OCI-M1 (cell line): ENCODE data around the gene ADGRD1.
"Not testable (repeated sequence)": the region's sequence is repeated elsewhere in the genome, so short reads cannot be mapped to it uniquely, and the experiment has no call there.

Experiments
- DNase-seq: peaks from one replicate; lab custom pipeline; 2025; lab: John Stamatoyannopoulos, UW

Gene ADGRD1

DNA sequence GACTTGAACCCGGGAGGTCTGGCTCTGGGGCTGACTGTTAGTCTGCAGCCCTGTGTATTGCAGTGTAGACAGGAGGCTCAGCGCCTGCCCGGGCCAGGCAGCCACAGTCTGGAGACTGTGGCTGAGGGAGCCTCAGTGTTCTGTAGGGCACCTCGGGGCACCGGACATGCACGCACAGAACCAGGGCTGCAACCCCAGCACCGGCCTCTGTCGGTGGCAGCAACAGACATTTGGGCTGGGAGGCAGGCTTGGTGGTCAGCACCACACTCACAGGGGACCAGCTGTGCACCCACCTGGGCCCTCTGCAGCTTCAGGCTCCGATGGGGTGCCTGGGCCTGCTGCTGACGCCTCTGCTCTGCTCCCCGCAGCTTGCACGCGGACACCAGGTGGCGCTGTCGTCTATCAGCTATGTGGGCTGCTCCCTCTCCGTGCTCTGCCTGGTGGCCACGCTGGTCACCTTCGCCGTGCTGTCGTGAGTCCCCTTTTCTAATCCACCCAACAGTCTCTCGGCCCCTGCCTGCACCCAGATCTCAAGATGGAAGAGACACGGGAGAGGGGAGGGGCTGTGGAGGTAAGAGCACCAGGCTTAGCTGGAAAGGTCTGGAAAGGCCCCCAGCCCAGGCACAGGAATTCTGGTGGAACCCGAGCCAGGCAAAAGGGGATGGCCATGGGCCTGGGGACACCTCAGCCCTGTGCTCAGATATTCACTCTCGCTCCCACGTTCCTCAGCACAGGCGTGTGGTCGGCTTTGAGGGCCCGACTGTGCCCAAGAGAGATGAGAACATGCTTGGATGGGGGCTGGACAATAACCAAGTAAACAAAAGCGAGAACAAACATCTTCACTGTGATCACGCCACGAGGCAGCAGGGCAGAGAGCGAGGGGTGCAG, 151.0 kb downstream of the ADGRD1 start:
- peak; percentile 85 for DNase-seq

DNA sequence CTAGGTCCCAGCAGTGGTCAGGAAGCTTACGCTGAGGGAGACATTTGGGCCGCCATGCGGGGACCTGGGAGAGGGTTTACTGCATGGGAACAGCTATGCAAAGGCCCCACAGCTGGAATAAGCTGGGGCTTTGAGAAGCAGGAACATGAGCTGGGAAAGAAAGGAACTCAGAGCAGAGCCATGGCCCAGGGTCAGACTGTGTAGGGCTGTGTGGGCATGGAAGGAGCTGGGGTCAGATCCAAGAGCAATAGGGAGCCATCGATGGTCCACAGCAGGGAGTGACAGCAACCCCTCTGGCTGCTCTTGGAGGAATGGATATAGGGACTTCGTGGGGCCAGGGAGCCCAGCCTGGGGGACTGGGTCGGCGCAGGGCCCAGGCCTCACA, 151.6 kb downstream of the ADGRD1 start:
- DNase-seq = no peak

DNA sequence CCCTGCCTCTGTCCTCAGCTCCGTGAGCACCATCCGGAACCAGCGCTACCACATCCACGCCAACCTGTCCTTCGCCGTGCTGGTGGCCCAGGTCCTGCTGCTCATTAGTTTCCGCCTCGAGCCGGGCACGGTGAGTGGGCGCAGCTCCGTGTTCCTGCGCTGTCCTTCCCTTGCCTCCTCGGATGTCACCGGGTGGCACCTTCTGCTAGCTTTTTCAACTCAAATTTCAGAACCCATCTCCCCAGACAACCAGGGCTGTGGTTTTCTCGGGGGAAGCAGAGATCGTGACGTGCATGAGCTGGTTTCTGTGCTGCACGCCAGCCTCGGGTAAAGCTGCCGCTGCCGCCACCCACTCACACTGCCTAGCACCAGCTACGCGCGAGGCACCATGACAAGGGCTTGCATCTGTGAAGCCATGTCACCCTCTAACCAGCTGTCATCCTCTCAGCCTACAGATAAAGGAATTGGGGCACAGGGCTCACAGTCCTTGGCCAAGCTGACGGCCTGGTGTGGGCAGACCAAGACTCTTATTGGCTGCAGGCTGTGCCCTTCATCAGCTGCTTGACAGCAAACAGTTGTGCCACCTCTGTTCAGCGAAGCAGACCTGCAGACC, 152.1 kb downstream of the ADGRD1 start:
- no peak for DNase-seq

DNA sequence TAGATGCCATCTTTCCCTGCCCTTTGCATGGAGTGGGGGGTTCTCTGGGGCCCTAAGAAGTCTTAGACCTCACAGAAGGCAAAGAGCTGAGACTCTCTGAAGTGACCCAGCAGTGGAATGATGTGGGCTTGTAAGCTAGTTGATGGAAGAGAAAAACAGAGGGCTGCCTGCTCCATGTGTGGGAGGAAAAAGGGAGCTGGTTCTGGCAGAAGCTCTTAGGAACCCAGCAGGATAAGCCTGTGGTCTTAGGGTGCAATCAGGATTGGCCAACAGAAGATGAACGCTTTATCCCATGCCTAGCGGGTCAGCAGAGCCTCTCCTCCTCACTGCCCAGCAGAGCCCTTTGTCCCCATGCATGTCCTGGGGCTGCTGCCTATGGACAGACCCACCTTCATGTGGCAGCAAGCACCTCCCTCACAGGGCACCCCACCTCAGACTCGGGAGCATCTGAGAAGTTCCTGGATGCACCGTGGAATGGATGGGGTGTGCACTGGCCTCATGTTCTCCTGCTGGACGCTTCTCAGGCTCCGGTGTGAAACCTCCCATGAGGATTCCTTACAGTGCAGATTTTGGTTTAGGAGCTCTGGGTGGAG, 152.7 kb downstream of the ADGRD1 start:
- DNase-seq = no peak

DNA sequence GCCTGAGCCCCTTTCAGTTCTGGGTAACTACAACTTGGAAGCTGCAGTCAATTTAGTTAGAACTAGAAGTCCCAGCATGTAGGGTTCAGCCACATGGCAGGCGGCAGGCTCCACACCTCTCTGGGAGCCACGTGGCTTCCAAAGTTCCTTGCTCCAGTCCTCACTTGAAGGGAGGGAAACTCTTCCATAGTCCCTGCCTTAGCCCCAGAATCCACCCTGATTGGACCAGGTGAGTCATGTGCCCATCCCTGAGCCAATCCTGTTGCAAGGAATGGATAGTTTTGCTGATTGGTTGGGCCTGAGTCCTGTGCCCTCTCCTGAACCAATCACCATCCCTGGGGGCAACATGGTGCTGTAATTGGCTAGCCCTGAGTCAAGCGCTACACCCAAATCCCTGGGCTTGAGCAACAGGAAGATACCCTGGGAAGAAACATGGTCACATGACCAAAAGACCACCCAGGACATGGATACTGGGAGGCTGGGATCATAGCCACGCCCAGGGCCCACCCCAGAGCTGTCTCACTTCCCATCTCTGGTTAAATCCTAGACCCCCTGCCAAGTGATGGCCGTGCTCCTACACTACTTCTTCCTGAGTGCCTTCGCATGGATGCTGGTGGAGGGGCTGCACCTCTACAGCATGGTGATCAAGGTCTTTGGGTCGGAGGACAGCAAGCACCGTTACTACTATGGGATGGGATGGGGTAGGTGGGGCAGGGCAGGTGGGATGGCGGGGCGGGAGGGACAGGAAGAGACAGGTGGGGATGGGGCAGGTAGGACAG, 154.7 kb downstream of the ADGRD1 start:
- DNase-seq = no peak

DNA sequence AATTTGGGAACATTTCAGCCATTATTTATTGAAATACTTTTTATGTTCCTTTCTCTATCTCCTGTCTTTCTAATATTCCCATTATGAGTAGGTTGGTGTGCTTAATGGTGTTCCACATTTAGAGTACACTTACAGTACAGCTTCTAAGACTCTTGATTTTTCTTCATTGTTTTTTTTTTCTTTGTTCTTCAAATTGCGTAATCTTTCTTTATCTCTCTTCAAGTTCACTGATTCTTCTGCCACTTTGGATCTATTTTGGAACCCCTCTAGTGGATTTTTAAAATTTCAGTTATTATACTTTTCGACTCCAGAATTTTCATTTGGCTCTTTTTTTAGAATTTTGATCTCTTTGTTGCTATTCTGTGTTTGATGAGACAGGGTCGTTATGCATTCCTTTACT, 157.7 kb downstream of the ADGRD1 start:
- peak; percentile 30 for DNase-seq

DNA sequence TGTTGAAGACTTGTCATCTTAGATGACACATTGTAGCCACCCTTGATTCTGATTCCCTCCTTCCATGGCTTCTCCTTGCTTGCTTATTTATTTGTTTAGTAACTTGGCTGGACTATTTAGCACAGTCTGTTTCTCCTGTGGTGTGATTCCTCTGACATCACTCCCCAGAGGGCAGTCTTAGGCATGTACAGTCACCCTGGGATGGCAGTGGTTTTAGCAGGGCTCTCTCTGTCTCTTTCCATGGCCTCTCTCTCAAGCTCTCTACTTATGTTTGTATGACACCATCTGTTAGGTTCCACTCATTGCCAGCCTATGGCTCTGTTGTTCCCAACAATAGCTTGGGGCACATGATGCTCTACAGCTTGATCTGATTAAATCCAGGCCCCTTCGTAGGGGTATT, 158.3 kb downstream of the ADGRD1 start:
- DNase-seq = peak; percentile 18

DNA sequence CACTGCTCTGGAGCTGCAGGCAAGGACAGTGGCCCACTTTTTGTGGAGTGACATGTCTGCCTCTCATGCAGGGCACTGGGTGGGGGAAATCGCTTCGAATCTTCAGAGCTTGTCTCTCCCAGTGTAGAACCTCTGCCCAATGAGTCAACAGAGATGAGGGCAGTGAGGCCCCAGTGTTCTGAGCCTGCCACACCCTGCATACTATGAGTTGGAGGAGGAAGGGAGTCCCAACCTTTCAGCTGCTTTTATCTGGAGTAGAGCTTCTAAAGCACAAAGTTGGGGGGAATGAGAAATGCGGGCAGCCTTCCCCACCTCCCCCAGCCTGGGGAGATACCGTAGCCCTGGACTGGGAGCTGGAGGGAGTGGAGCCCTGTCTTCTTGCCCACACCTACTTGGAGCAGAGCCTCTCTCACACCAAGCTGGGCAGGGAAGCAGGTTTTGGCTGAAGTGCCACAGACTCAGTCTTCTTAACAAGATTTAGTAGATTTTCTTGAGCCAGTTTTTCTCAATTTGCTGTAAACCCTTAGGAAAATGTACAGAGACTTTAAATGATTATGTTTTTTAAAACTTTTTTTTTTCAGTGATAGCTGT, 159.1 kb downstream of the ADGRD1 start:
- peak; percentile 26 for DNase-seq

DNA sequence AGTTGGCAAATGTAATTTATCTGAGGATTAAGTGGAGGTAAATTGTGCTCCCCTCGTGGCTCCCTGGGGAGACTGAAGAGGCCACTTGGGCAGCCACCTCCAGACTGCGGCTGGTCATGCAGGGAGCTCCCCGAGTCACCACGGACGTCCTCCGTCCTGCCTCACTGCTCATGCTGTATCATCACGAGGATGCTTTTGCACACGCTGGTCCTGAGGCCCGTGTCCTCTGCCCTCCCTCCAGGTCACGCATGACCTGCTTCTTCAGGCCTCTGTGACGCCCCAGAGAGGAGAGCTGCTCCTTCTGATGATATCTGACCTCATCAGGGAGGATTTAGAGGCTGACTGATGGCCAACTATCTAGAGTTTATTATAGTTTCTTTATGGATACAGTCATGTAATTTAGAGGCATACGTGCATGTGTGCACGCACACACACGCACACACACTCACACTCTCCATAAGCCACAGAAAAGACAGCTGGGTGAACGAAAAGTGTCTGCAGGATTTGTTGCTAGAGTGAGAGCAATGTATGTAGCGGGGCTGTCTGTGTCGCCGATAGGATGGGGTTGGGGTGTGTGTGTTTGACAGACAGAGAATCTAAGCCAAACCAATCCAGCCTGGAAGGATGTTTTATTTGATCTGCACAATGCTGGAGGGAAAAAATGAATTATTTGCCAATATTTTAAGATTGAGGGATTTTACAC, 160.0 kb downstream of the ADGRD1 start:
- DNase-seq = no peak

DNA sequence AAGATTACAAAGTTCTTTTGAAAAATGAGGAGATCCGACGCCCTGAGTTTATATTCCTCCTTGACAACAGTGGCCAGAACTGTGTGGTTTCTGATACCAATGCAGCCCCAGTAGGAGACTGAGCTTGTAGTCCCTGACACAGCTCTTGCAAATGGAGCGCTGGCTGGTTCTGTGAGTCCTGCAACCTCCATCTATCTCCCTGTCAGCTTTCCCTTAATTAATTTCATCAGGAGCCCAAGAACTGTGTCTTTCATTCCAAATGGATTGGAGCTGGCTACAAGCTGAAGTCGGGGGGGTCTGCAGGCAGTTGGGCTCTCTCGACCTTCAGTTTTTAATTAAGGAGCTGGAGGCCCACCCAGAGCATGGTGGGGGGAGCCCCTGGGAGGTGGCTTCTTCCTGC, 160.6 kb downstream of the ADGRD1 start:
- DNase-seq = no peak

DNA sequence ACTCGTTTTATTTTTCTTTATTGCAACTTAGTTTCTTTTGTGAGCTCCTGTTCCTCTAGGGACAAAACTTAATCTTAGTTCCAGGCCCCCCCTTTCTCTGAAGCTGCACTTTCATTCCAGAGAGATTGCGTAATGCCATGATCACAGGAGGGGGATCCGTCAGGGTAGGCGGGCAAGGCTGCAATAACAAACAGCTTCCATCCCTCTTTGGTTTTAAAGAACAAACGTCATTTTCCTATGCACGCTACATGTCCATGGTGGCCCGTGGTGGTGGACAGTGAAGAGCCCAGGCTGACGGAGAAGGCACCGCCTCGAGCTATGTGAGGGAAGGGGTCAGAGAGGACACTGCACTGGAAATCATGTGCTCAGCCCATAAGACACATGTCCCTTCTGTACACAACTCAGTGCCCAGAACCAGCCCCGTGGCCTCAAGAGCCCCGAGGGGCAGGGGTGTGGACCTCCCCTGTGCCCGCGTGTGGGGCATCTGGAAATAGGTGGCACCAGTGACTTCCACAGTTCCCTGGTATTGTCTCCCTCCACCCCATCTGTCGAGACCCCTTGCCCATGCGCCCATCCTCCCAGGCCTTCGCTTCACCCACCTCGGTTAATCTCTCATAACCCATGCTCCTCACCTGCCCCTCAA, 161.4 kb downstream of the ADGRD1 start:
- DNase-seq = no peak

DNA sequence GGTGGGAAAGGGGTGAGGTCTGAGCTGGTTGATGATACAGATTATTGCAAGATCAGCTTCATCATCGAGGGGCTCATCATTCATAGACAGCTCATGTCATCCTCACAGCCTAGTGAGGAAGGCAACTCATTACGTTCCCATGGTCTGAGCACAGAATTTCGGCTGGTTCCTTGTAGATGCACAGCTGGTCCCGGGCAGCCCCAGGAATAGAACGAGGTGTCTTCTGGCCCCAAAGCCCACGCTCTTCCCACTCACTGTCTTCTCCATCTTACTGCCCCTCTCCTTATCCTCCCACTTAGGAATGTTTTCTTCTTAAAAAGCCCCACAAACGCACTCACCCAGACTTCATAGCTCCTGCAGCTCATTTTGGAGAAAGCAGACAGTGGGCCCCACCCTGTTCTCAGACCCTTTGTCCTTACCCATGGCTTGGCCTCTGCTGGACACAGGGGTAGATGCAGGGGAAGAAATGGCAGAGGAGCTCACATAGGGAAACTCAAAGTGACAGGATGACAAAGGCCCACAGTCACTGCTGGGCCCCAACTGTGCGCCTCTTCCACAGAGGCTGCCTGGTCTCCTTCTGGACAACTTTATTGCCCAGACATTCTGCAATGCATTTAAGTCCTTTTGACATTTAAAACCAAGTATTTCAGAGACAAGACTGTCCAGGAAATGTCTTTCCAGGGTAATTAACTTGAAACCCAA, 162.2 kb downstream of the ADGRD1 start:
- DNase-seq = no peak

DNA sequence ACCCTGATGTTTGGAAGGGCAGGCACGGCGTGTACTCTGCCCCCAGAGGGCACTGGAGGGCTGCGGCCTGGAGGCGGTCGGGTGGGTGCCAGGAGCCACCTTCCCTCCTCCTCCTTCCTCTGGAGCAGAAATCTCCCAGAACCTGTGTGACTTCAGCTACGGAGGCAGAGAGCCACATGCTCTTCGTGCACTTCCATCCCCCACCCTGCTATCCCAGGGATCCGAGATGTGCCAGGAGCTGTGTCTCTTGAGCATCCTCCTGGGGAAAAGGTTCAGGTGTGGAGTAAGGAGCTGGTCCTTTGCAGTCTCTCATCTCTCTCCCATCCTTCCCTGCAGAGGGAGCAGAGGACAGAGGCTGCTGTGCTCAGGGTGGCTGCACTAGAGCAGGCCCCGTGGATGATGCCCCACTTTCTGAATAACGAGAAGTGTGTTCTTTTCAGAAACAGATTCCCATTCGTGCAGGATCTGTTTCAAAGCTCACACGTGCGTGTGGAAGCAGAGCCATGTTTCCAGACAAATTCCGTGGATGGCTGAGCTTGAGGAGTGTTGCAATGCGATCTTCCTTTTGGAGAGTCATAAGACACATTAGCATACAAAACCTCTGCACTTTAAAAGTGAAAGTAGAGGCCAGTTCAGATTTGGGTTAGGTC, 162.9 kb downstream of the ADGRD1 start:
- DNase-seq = no peak

DNA sequence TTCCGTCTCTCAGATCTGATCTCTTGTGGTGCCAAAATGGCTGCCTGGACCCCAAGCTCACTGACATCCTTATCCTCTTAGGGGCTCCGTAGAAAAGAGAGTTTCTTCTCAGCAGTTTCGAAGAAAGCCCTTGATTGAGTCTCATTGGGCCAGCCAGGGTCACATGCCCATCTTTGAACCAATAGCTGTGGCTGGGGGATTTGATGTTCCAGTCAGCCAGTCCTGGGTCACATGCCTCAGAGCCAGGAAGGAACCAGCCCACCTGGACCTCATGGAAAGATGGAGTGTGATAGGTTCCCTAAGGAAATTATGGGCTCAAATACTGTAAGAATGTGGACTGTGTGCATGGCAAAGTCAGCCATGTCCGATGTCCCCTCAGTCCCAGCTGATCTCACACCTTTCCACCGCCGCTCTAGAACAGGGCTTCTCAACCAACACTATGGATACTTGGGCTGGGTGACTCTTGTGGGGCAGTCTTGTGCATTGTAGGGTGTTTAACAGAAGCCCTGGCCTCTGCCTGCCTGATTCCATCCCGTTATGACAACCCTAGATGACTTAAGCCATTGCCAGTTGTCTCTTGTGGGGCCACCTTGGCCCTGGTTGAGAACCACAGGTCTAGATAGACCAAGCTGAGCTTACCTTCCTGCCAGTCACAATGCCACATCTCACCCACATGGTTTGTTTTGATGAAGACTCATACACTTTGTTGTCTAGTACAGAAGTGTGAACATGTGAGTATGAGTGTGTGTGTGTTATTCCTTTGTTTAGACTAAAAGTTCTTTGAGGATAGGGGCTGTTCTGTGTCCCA, 163.9 kb downstream of the ADGRD1 start:
- DNase-seq = no peak

DNA sequence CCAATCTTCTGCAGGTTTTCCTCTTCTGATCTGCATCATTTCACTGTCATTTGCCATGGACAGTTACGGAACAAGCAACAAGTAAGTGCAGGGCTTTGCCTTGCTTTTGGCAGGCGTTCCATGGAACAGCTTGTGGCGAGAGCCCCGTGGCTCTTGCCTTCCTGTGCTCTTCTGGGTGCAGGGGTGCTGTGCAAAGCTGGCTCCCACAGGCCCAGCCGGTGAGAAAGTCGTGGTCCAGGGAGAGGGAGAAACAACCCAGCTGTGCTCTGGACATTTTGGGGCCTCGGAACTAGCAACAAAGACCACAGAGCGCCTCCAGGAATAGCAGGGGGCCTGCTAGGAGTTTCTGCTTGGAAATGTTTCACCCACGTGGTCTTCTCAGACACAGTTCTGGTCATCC, 164.7 kb downstream of the ADGRD1 start:
- DNase-seq = no peak

DNA sequence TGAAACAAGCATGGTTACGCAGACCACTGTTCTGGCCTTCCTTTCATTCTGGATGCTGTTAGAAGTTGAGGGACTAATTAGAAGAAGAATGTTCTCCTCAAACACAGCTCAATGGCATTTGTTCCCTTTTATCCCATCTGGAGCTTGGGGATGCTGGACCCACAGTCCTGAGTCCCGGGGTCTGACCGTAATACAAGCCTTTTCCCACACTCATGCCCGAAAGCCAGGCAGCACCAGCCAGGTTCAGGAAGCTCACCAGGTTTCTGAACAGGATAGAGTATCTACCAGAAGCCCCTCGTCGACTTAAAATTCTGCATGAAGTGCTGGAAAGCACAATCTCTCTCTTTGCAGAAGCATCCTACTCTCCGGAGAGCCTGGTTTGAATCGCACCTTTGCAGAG, 165.6 kb downstream of the ADGRD1 start:
- not testable (repeated sequence) for DNase-seq

DNA sequence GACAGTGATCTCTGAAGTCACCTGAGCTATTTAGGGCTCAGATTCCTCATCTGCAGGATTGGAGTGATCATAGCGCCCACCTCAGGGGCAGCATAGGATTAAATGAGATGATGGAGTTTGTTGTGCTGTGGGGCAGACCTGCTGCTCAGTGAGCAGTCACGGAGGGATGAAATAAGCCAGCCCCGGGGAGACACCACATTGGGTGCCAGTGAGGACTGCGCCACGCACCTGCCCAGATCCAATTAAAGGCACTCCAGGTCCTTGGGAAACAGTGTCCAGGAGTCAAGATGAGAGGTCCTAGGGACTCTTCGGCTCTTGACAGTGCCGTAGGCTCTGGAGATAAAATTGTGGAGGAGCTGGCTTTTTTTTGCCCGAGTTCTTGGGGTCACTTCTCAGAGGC, 166.2 kb downstream of the ADGRD1 start:
- DNase-seq = no peak

DNA sequence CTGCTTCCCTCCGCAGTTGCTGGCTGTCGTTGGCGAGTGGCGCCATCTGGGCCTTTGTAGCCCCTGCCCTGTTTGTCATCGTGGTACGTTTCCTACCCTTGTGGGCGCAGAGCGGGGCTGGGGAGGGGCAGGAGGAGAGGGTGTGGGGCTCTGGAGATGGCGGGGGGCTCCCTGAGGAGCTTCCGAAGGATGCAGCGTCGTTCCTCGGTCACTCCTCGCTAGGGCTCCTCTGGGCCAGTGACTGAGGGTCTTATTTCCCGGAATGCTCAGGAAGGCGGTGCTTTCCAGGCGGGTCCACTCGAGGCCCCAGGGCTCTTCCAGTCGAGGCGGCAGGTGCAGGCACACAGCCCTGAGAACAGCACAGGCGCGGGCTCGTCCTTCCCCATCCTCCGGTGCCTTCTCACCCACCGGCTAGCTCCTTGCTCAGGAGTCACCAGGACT, 167.1 kb downstream of the ADGRD1 start:
- DNase-seq = no peak
